H1 (cell line): ENCODE data around the gene ATG16L2. TPM values are rescaled to one million over a fixed set of nuclear protein-coding genes. Genes with fewer than 3 reads are reported as not detected.

Experiments used
- CTCF ChIA-PET: fragments of 300-600 bp; sonication (Branson Sonifier 250); formaldehyde crosslinking; loops from one replicate; lab custom pipeline; 2021; ENCODE audit not compliant: partially characterized antibody; lab: Charles Lee
- POLR2A ChIA-PET: fragments of 300-600 bp; sonication (Branson Sonifier 250); formaldehyde crosslinking; loops from one replicate; lab custom pipeline; 2021; ENCODE audit warnings: inconsistent platforms; ENCODE audit not compliant: partially characterized antibody; lab: Charles Lee
- DNase-seq, 2 experiments: peaks; one replicate each; pipeline versions ENCODE4 v3.0.0 to v3.0.0-alpha.2; 2010 to 2022; ENCODE audit warnings: low spot score in 2 of 2, low read depth in 1 of 2, mixed read lengths in 1 of 2
- FAIRE-seq: peaks from 2 replicates; lab custom pipeline; 2011; peaks lifted over from hg19 to GRCh38; lab: Jason Lieb, UNC
- H2AFZ ChIP-seq: 2 replicates; pipeline ENCODE4 v1.8.1; 2012; ENCODE audit warnings: low read length, inconsistent platforms
- H2AK5ac ChIP-seq: 2 replicates; pipeline ENCODE4 v1.6.1; 2013; ENCODE audit warnings: low read depth, low read length
- H2BK120ac ChIP-seq: replicated peaks from 2 replicates; pipeline ENCODE3; 2013; ENCODE audit warnings: low read depth, low read length, inconsistent platforms
- H2BK12ac ChIP-seq: 2 replicates; pipeline ENCODE4 v1.6.1; 2013; ENCODE audit warnings: low read depth, low read length
- H2BK15ac ChIP-seq: 2 replicates; pipeline ENCODE4 v1.6.1; 2013; ENCODE audit warnings: low read length
- H2BK20ac ChIP-seq: 2 replicates; pipeline ENCODE4 v1.6.1; 2013; ENCODE audit warnings: low read length
- H2BK5ac ChIP-seq: 2 replicates; pipeline ENCODE4 v1.6.1; 2013; ENCODE audit warnings: low read depth, low read length
- H3K14ac ChIP-seq: 2 replicates; pipeline ENCODE4 v1.6.1; 2013; ENCODE audit warnings: inconsistent platforms; ENCODE audit not compliant: insufficient read length
- H3K18ac ChIP-seq: 2 replicates; pipeline ENCODE4 v1.6.1; 2013; ENCODE audit warnings: low read length; ENCODE audit errors: extremely low read depth
- H3K23ac ChIP-seq: 2 replicates; pipeline ENCODE4 v1.6.1; 2013; ENCODE audit warnings: inconsistent platforms; ENCODE audit not compliant: insufficient read length
- H3K23me2 ChIP-seq: 2 replicates; pipeline ENCODE4 v1.6.1; 2013; ENCODE audit warnings: low read depth, low read length
- H3K27ac ChIP-seq: 2 replicates; pipeline ENCODE4 v1.6.1; 2011; ENCODE audit warnings: low read depth, low read length, inconsistent platforms
- H3K27me3 ChIP-seq, 4 experiments: replicated peaks in 1 of 4; 1 replicate in 1 of 4; 2 replicates in 3 of 4; pipeline versions ENCODE4 v1.6.1 to v1.8.1; 2011 to 2013; ENCODE audit warnings: low read length in 3 of 4, mild to moderate bottlenecking in 3 of 4, inconsistent platforms in 2 of 4, mixed read lengths in 2 of 4, moderate library complexity in 1 of 4; ENCODE audit not compliant: control insufficient read depth in 3 of 4, insufficient read depth in 3 of 4; ENCODE audit errors: extremely low read depth in 1 of 4
- H3K36me3 ChIP-seq, 4 experiments: 2 replicates each; pipeline versions ENCODE4 v1.6.1 to v1.8.1; 2011 to 2013; ENCODE audit warnings: mild to moderate bottlenecking in 4 of 4, low read length in 3 of 4, moderate library complexity in 2 of 4, control low read depth in 1 of 4, inconsistent platforms in 1 of 4; ENCODE audit not compliant: insufficient read depth in 4 of 4, control insufficient read depth in 2 of 4
- H3K4ac ChIP-seq: replicated peaks from 2 replicates; pipeline ENCODE3; 2013; ENCODE audit warnings: low read length, low read depth, mixed read lengths, inconsistent platforms; ENCODE audit not compliant: insufficient read length
- H3K4me1 ChIP-seq, 4 experiments: replicated peaks in 1 of 4; 1 replicate in 1 of 4; 2 replicates in 3 of 4; pipeline versions ENCODE4 v1.6.1 to v1.8.1; 2011 to 2013; ENCODE audit warnings: low read length in 3 of 4, inconsistent platforms in 2 of 4, mixed read lengths in 1 of 4; ENCODE audit not compliant: insufficient read depth in 4 of 4, control insufficient read depth in 3 of 4
- H3K4me2 ChIP-seq, 2 experiments: 2 replicates each; pipeline versions ENCODE4 v1.6.1 to v1.8.1; 2011 to 2013; ENCODE audit warnings: low read depth in 2 of 2, low read length in 2 of 2, control low read depth in 1 of 2, inconsistent platforms in 1 of 2, mild to moderate bottlenecking in 1 of 2; ENCODE audit not compliant: insufficient read depth in 1 of 2
- H3K4me3 ChIP-seq, 4 experiments: fragments of 200-600, 300-600 bp in 1 of 4; sonication (generic), shearing (Covaris generic), sonication (Bioruptor Twin) in 1 of 4; 2 replicates each; pipeline versions ENCODE4 v1.5.1 to v1.8.1; 2011 to 2016; ENCODE audit warnings: low read length in 4 of 4, low read depth in 3 of 4, control low read depth in 2 of 4, inconsistent platforms in 2 of 4, mild to moderate bottlenecking in 2 of 4, mixed read lengths in 1 of 4, moderate library complexity in 1 of 4; ENCODE audit not compliant: insufficient read depth in 2 of 4; ENCODE audit errors: extremely low read depth in 1 of 4
- H3K56ac ChIP-seq: replicated peaks from 2 replicates; pipeline ENCODE3; 2013; ENCODE audit warnings: low read depth, mild to moderate bottlenecking, mixed read lengths, low read length, inconsistent platforms; ENCODE audit not compliant: insufficient read length
- H3K79me1 ChIP-seq: 2 replicates; pipeline ENCODE4 v1.6.1; 2013; ENCODE audit warnings: low read depth, low read length, control low read depth
- H3K79me2 ChIP-seq, 2 experiments: 2 replicates each; pipeline versions ENCODE4 v1.6.1 to v1.8.1; 2012 to 2013; ENCODE audit warnings: low read length in 2 of 2, mild to moderate bottlenecking in 2 of 2, inconsistent platforms in 1 of 2; ENCODE audit not compliant: insufficient read depth in 2 of 2, control insufficient read depth in 1 of 2
- H3K9ac ChIP-seq, 4 experiments: replicated peaks in 1 of 4; 1 replicate in 1 of 4; 2 replicates in 3 of 4; pipeline versions ENCODE4 v1.6.1 to v1.8.1; 2011 to 2013; ENCODE audit warnings: low read depth in 3 of 4, low read length in 3 of 4, control low read depth in 2 of 4, mild to moderate bottlenecking in 2 of 4, moderate library complexity in 2 of 4, inconsistent platforms in 1 of 4; ENCODE audit errors: extremely low read depth in 1 of 4
- H3K9me3 ChIP-seq, 2 experiments: 2 replicates each; pipeline versions ENCODE4 v1.6.1 to v1.8.1; 2012 to 2013; ENCODE audit warnings: mild to moderate bottlenecking in 2 of 2, moderate library complexity in 2 of 2, control low read depth in 1 of 2, inconsistent platforms in 1 of 2, low read depth in 1 of 2, low read length in 1 of 2, mixed read lengths in 1 of 2; ENCODE audit not compliant: insufficient read depth in 2 of 2
- H4K20me1 ChIP-seq, 2 experiments: replicated peaks in 1 of 2; 2 replicates each; pipeline versions ENCODE3 to v1.8.1; 2011 to 2013; ENCODE audit warnings: inconsistent platforms in 2 of 2, low read length in 2 of 2, mild to moderate bottlenecking in 1 of 2; ENCODE audit not compliant: insufficient read depth in 2 of 2, control insufficient read depth in 1 of 2
- H4K5ac ChIP-seq: 2 replicates; pipeline ENCODE4 v1.6.1; 2013; ENCODE audit warnings: low read length, low read depth, mixed read lengths, inconsistent platforms; ENCODE audit not compliant: insufficient read length
- H4K8ac ChIP-seq: 2 replicates; pipeline ENCODE4 v1.8.0; 2013; ENCODE audit warnings: mild to moderate bottlenecking, moderate library complexity, low read length, inconsistent platforms; ENCODE audit not compliant: insufficient read depth; ENCODE audit errors: extremely low read depth
- H4K91ac ChIP-seq: replicated peaks from 2 replicates; pipeline ENCODE3; 2013; ENCODE audit warnings: low read length, mixed read lengths, inconsistent platforms; ENCODE audit not compliant: insufficient read length
- ASH2L ChIP-seq: fragments of 200-600, 300-600 bp; sonication (generic); IDR thresholded peaks from one replicate; pipeline ENCODE4 v1.7.1; 2017; ENCODE audit warnings: low read length
- CTBP2 ChIP-seq: IDR thresholded peaks from 2 replicates; pipeline ENCODE4 v1.7.0; 2011; ENCODE audit warnings: borderline replicate concordance, mild to moderate bottlenecking, moderate library complexity, mixed read lengths, low read length; ENCODE audit not compliant: insufficient read depth, insufficient read length
- E2F6 ChIP-seq: IDR thresholded peaks from 2 replicates; pipeline ENCODE4 v1.6.1; 2012; ENCODE audit warnings: inconsistent platforms
- GABPA ChIP-seq: IDR thresholded peaks from 2 replicates; pipeline ENCODE4 v1.6.1; 2011; ENCODE audit warnings: mild to moderate bottlenecking, low read length, moderate library complexity, borderline replicate concordance; ENCODE audit not compliant: insufficient read depth
- GTF2F1 ChIP-seq: IDR thresholded peaks from 2 replicates; pipeline ENCODE4 v1.6.1; 2012; ENCODE audit warnings: low read depth, low read length, improper control_type of control experiment, borderline replicate concordance
- WGBS, 2 experiments: shearing (Covaris generic) in 1 of 2; methylation state at CpG; one replicate each; pipeline versions ENCODE4 v1.1.6 to v1.1.7; 2013 to 2015; ENCODE audit warnings: low lambda C conversion rate in 2 of 2, mixed read lengths in 2 of 2, inconsistent platforms in 1 of 2, low coverage in 1 of 2, missing lambda C conversion rate in 1 of 2; ENCODE audit not compliant: insufficient replicate concordance in 2 of 2, insufficient coverage in 1 of 2, insufficient read length in 1 of 2; ENCODE audit errors: extremely low coverage in 1 of 2, missing lambda C conversion rate in 1 of 2; 5-methylcytosine and 5-hydroxymethylcytosine counted together
- polyA plus RNA-seq, 7 experiments: library from polyadenylated mRNA; depleted of rRNA in 3 of 7; stranded (reverse) in 5 of 7; unstranded in 2 of 7; fragments of >200 nt in 5 of 7; fragments of 200-250 nt in 2 of 7; gene quantifications; 1 replicate in 5 of 7; 2 replicates in 1 of 7; 4 replicates in 1 of 7; pipeline versions ENCODE4 v1.2.1 to v1.2.3, GENCODE V29; 2011 to 2013; ENCODE audit warnings: missing spikeins in 2 of 7, mixed read lengths in 2 of 7
- total RNA-seq: library from RNA; stranded (reverse); fragmentation: NEBNext Ultra II Directional; extraction: Animal tissue kit (Norgen Biotek cat#: 25700); gene quantifications from 2 replicates; pipeline ENCODE4 v1.2.1, GENCODE V29; 2021

The ATG16L2 gene
- total and polyA plus RNA-seq, 2 of the 8 experiments (the other 6 are each of a cell fraction or from before 2014, with no cell fraction given) = 11.0 to 18.5 TPM

DNA sequence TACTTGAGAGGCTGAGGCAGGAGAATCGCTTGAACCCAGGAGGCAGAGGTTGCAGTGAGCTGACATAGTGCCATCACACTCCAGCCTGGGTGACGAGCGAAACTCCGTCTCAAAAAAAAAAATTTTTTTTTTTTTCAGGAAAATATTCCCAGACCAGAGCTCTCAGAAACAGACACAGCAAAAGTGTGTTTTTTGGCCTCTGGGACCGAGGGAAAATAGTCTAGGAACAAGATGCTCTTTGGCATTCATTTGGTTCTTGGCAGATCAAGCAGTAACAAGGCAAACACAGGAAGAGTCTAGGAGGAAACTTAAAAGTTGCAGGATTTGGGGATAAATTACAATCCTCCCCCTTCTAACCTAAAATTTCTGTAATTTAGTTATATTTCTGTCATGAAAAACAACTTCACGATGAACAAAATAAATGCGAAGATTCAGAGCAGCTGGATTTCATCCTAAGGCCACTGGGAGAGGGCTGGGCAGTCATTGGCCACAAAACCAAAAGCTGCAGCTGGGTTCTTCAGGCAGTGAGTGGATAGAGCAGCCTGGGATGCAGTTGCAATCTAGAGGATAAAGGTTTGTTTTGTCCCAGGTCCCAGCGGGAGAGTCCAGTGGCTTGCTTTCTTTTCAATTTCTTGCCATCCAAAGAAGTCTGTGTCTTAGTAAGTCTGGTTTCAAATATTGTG is 19.7 kb downstream of the ATG16L2 start:
- no peak overlapping the region for H2BK15ac ChIP-seq
- H3K9ac ChIP-seq = no peak overlapping the region
- H2AK5ac ChIP-seq = no peak overlapping the region
- H3K23ac ChIP-seq = no peak overlapping the region
- H3K18ac ChIP-seq = no peak overlapping the region
- peaks cover 0 to 5% (median 4%) of the 10 kb centered on the region in 4 experiments; a peak in 6 of 7 replicates for H3K4me1 ChIP-seq
- TF ChIP-seq GTF2F1 (no peak), ASH2L (no peak), CTBP2 (no peak), GABPA (no peak), E2F6 (no peak)
- H3K4ac ChIP-seq = no peak overlapping the region
- H2BK12ac ChIP-seq = no peak overlapping the region
- H3K79me1 ChIP-seq = no peaks in the 10 kb centered on the region; the same call in 1 of the 2 replicates
- no peaks in the 10 kb centered on the region for H3K79me2 ChIP-seq
- no peaks in the 10 kb centered on the region; a peak in 1 of 7 replicates for H3K27me3 ChIP-seq
- H3K23me2 ChIP-seq = no peaks in the 10 kb centered on the region
- no peak overlapping the region for H2AFZ ChIP-seq
- H3K27ac ChIP-seq = no peak overlapping the region
- no peaks in the 10 kb centered on the region for H4K20me1 ChIP-seq
- ChIA-PET POLR2A (interaction anchor here (0.6 to 1.1 kb wide), 2 partner anchors 343 to 963 kb away, joined by 3 read pairs; no protein-coding TSS in a partner anchor), CTCF (interaction anchor here (1.0 to 11.9 kb wide), 9 partner anchors 12 to 343 kb away, joined by 3 to 258 read pairs (median 5); no protein-coding TSS in a partner anchor)
- no peak overlapping the region for H2BK5ac ChIP-seq
- no peak overlapping the region for H2BK120ac ChIP-seq
- H4K91ac ChIP-seq = no peak overlapping the region
- H4K8ac ChIP-seq = no peak overlapping the region
- H4K5ac ChIP-seq = no peak overlapping the region
- H3K4me2 ChIP-seq = no peak overlapping the region
- H3K56ac ChIP-seq = no peak overlapping the region
- H3K9me3 ChIP-seq = no peaks in the 10 kb centered on the region
- H2BK20ac ChIP-seq = no peak overlapping the region
- 75% methylated on average over 8 of the region's 8 CpGs; no CpG with 5 or more reads in 1 of the 2 experiments for WGBS, 2 experiments
- no peak overlapping the region for H3K4me3 ChIP-seq
- no peaks in the 10 kb centered on the region for H3K36me3 ChIP-seq
- no peak for FAIRE-seq
- H3K14ac ChIP-seq = no peak overlapping the region
- no peak for DNase-seq
